Endothelial cell of umbilical vein (primary cell): ENCODE results near the gene SNRNP27. TPM values are rescaled to one million over a fixed set of nuclear protein-coding genes. Genes with fewer than 3 reads are reported as not detected.

Experiments used
- BruUV-seq: library from RNA; stranded (reverse); fragments of 400-500 nt; replicated peaks from 2 replicates; lab custom pipeline; 2021; lab: Mats Ljungman, UMichigan
- CTCF ChIA-PET: fragments of 300-600, 350-600 bp; sonication (Branson Sonifier 250); formaldehyde crosslinking; loops from one replicate; lab custom pipeline; 2021; ENCODE audit warnings: antibody characterized with exemption, inconsistent platforms; lab: Charles Lee
- POLR2A ChIA-PET: fragments of 300-600, 350-600 bp; sonication (Branson Sonifier 250); formaldehyde crosslinking; loops from one replicate; lab custom pipeline; 2021; ENCODE audit warnings: antibody characterized with exemption, inconsistent platforms; lab: Charles Lee
- DNase-seq: peaks from one replicate; pipeline ENCODE4 v3.0.0-alpha.2; 2011; ENCODE audit warnings: low read depth, low spot score
- FAIRE-seq: peaks from 2 replicates; lab custom pipeline; 2011; peaks lifted over from hg19 to GRCh38; lab: Jason Lieb, UNC
- H2AFZ ChIP-seq: 2 replicates; pipeline ENCODE4 v1.6.0; 2012; ENCODE audit warnings: low read depth, low read length, control low read depth, inconsistent platforms
- H3K27ac ChIP-seq: 2 replicates; pipeline ENCODE4 v1.5.1; 2011; ENCODE audit warnings: low read depth, mild to moderate bottlenecking, control low read depth, low read length, moderate library complexity; ENCODE audit not compliant: insufficient read depth
- H3K27me3 ChIP-seq, 2 experiments: 2 replicates each; pipeline versions ENCODE4 v1.6.0 to v1.6.1; 2011; ENCODE audit warnings: low read length in 2 of 2, mixed read lengths in 1 of 2; ENCODE audit not compliant: control insufficient read depth in 2 of 2, insufficient read depth in 2 of 2
- H3K36me3 ChIP-seq, 2 experiments: 2 replicates in 1 of 2; 3 replicates in 1 of 2; pipeline ENCODE4 v1.5.1; 2011; ENCODE audit warnings: low read length in 2 of 2, mild to moderate bottlenecking in 1 of 2, moderate library complexity in 1 of 2; ENCODE audit not compliant: control insufficient read depth in 2 of 2, insufficient read depth in 2 of 2; ENCODE audit errors: extremely low read depth in 1 of 2
- H3K4me1 ChIP-seq: 3 replicates; pipeline ENCODE4 v1.5.1; 2011; ENCODE audit warnings: mild to moderate bottlenecking, low read length; ENCODE audit not compliant: control insufficient read depth, insufficient read depth; ENCODE audit errors: extremely low read depth
- H3K4me2 ChIP-seq: 2 replicates; pipeline ENCODE4 v1.6.1; 2011; ENCODE audit warnings: low read length, control low read depth, mixed read lengths; ENCODE audit not compliant: insufficient read depth
- H3K4me3 ChIP-seq, 3 experiments: fragments of 200-600 bp in 1 of 3; sonication (generic), shearing (Covaris generic) in 1 of 3; replicated peaks in 1 of 3; 2 replicates each; pipeline ENCODE4 v1.5.1; 2011 to 2016; ENCODE audit warnings: control low read depth in 3 of 3, low read length in 3 of 3, mild to moderate bottlenecking in 2 of 3, inconsistent platforms in 1 of 3, low read depth in 1 of 3, moderate library complexity in 1 of 3; ENCODE audit not compliant: insufficient read depth in 1 of 3
- H3K79me2 ChIP-seq: 2 replicates; pipeline ENCODE4 v1.6.0; 2012; ENCODE audit warnings: low read length, inconsistent platforms; ENCODE audit not compliant: control insufficient read depth, insufficient read depth
- H3K9ac ChIP-seq: replicated peaks from 2 replicates; pipeline ENCODE3; 2011; ENCODE audit warnings: low read length, control low read depth; ENCODE audit not compliant: insufficient read depth; ENCODE audit errors: extremely low read depth
- H3K9me1 ChIP-seq: replicated peaks from 3 replicates; pipeline ENCODE4 v1.6.0; 2011; ENCODE audit warnings: mild to moderate bottlenecking, low read length; ENCODE audit not compliant: control insufficient read depth, insufficient read depth; ENCODE audit errors: extremely low read depth
- H3K9me3 ChIP-seq: replicated peaks from 2 replicates; pipeline ENCODE4 v1.5.1; 2012; ENCODE audit warnings: low read length, inconsistent platforms; ENCODE audit not compliant: control insufficient read depth, insufficient read depth
- H4K20me1 ChIP-seq: replicated peaks from 2 replicates; pipeline ENCODE3; 2011; ENCODE audit warnings: mild to moderate bottlenecking, low read length; ENCODE audit not compliant: control insufficient read depth, insufficient read depth; ENCODE audit errors: extremely low read depth
- CTCF ChIP-seq, 2 donors: IDR thresholded peaks; 1 replicate in 1 of 2; 2 replicates in 1 of 2; pipeline ENCODE4 v1.5.1; 2011; ENCODE audit warnings: low read length in 2 of 2, mild to moderate bottlenecking in 2 of 2, moderate library complexity in 2 of 2, control low read depth in 1 of 2, inconsistent platforms in 1 of 2, low read depth in 1 of 2; ENCODE audit not compliant: insufficient read depth in 1 of 2; ENCODE audit errors: extremely low read depth in 1 of 2
- EZH2 ChIP-seq: IDR thresholded peaks from 2 replicates; pipeline ENCODE4 v1.6.1; 2012; ENCODE audit warnings: borderline replicate concordance, low read depth, mild to moderate bottlenecking, moderate library complexity, low read length, inconsistent platforms; ENCODE audit not compliant: severe bottlenecking
- FOS ChIP-seq: IDR thresholded peaks from 2 replicates; pipeline ENCODE4 v1.6.1; 2011; ENCODE audit warnings: mild to moderate bottlenecking, low read length, moderate library complexity, borderline replicate concordance; ENCODE audit not compliant: insufficient read depth
- GATA2 ChIP-seq: IDR thresholded peaks from 2 replicates; pipeline ENCODE4 v1.7.0; 2011; ENCODE audit warnings: low read depth, mild to moderate bottlenecking, moderate library complexity, mixed read lengths, low read length; ENCODE audit not compliant: insufficient read length, insufficient read depth
- JUN ChIP-seq: IDR thresholded peaks from 2 replicates; pipeline ENCODE4 v1.6.1; 2011; ENCODE audit warnings: borderline replicate concordance, low read depth; ENCODE audit not compliant: insufficient read length, insufficient read depth
- MYC ChIP-seq: IDR thresholded peaks from one replicate; pipeline ENCODE4 v1.6.1; 2011; ENCODE audit warnings: mild to moderate bottlenecking, low read depth, low read length
- POLR2A ChIP-seq: IDR thresholded peaks from 2 replicates; pipeline ENCODE4 v1.6.1; 2012; ENCODE audit warnings: low read depth, mild to moderate bottlenecking, control low read depth, low read length
- POLR2AphosphoS5 ChIP-seq: IDR thresholded peaks from 2 replicates; pipeline ENCODE4 v1.6.1; 2012; ENCODE audit warnings: low read depth, mild to moderate bottlenecking, control low read depth, low read length, moderate library complexity; ENCODE audit not compliant: insufficient read depth
- dilution Hi-C: fragments of 300-500 bp; cut with MboI; formaldehyde crosslinking; loops from one replicate; pipeline ENCODE4 v1.15.0; 2019; ENCODE audit warnings: low sequenced_read_pairs; ENCODE audit not compliant: extremely low pct_ligation_motif_present
- intact Hi-C: fragments of 100-400 bp; cut with micrococcal nuclease; formaldehyde crosslinking; loops from one replicate; pipeline ENCODE4 v1.10.0; 2022
- polyA plus RNA-seq, 4 experiments: library from polyadenylated mRNA; depleted of rRNA in 3 of 4; stranded (reverse) in 3 of 4; unstranded in 1 of 4; fragments of >200 nt; gene quantifications; 2 replicates each; pipeline versions ENCODE4 v1.2.1 to v1.2.3, GENCODE V29; 2011 to 2012; ENCODE audit warnings: missing spikeins in 1 of 4
- total RNA-seq: library from RNA; stranded (reverse); gene quantifications from 2 replicates; pipeline ENCODE4 v1.2.3, GENCODE V29; 2021
- TF ChIP-seq, protein P1 (sequence below): IDR thresholded peaks from 2 replicates; pipeline ENCODE4 v1.6.1; 2011; ENCODE audit not compliant: insufficient read depth, insufficient read length

SNRNP27 gene
- total and polyA plus RNA-seq, 2 donors (not counting 3 experiments of a cell fraction or from before 2014, with no cell fraction given), result 12.7 to 50.6 TPM

- peaks cover 2% of the 10 kb centered on the region for H3K79me2 ChIP-seq
Measured at GRCh38 chr2:69936906-69937305, 43.1 kb downstream of the SNRNP27 start.

More at GRCh38 chr2:69936906-69937305, 43.1 kb downstream of the SNRNP27 start:
- peak; percentile 63 for FAIRE-seq
- Histone ChIP-seq H3K9me3 (no peaks in the 10 kb centered on the region), H3K4me3 (no peak overlapping the region), H3K27ac (peak overlapping the region; percentile 47), H3K9ac (no peak overlapping the region), H2AFZ (no peak overlapping the region), H3K4me1 (peaks cover 33% of the 10 kb centered on the region), H3K36me3 (peaks cover 16 to 21% of the 10 kb centered on the region in 2 experiments), H3K4me2 (peak overlapping the region; percentile 14), H3K27me3 (no peaks in the 10 kb centered on the region), H4K20me1 (no peaks in the 10 kb centered on the region), H3K9me1 (no peaks in the 10 kb centered on the region)
- dilution Hi-C loops, result no loop called here
- intact Hi-C loops, result no loop called here
- CTCF ChIA-PET, result interaction anchor here (1.0 kb wide), 1 partner anchor 14 kb away, joined by 3 read pairs; no protein-coding TSS in a partner anchor
- POLR2A ChIA-PET, result no interaction called here
- DNase-seq, result peak; percentile 18
- TF ChIP-seq MYC (no peak), POLR2A (no peak), FOS (no peak), GATA2 (no peak), POLR2AphosphoS5 (peak; percentile 35), JUN (no peak), CTCF (IDR thresholded peaks at IDR 0.05; ENCODE audit: extremely low read depth in 1 of 2, insufficient read depth in 1 of 2, low read depth in 1 of 2, low read length in 2 of 2) (no peak), EZH2 (no peak)
- TF ChIP-seq, protein P1, sequence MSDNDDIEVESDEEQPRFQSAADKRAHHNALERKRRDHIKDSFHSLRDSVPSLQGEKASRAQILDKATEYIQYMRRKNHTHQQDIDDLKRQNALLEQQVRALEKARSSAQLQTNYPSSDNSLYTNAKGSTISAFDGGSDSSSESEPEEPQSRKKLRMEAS, result no peak
- no TSS peak for BruUV-seq
